ENCODE data around the gene GALK2. TPM values are rescaled to one million over a fixed set of nuclear protein-coding genes. Genes with fewer than 3 reads are reported as not detected.

GALK2 gene
- total and polyA plus RNA-seq, 2 of the 4 experiments (the other 2 are of a cell fraction) = 27.0 to 63.6 TPM

- H2BK120ac ChIP-seq (ENCODE audit: low read depth, low read length) = no peak overlapping the region
- TF ChIP-seq RFX5 (IDR thresholded peaks at IDR 0.05; ENCODE audit: low read depth, low read length) = no peak
- no peak for TF ChIP-seq CEBPB (IDR thresholded peaks at IDR 0.05; ENCODE audit: low read depth, low read length)
- TF ChIP-seq, protein P1, sequence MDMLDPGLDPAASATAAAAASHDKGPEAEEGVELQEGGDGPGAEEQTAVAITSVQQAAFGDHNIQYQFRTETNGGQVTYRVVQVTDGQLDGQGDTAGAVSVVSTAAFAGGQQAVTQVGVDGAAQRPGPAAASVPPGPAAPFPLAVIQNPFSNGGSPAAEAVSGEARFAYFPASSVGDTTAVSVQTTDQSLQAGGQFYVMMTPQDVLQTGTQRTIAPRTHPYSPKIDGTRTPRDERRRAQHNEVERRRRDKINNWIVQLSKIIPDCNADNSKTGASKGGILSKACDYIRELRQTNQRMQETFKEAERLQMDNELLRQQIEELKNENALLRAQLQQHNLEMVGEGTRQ (IDR thresholded peaks at IDR 0.05; ENCODE audit: low read depth, low read length) = no peak
- TF ChIP-seq MAZ (IDR thresholded peaks at IDR 0.05; ENCODE audit: borderline replicate concordance, low read depth, low read length) = no peak
- no peak for TF ChIP-seq RCOR1 (IDR thresholded peaks at IDR 0.05; ENCODE audit: insufficient replicate concordance, low read length)
- TF ChIP-seq, protein P2, sequence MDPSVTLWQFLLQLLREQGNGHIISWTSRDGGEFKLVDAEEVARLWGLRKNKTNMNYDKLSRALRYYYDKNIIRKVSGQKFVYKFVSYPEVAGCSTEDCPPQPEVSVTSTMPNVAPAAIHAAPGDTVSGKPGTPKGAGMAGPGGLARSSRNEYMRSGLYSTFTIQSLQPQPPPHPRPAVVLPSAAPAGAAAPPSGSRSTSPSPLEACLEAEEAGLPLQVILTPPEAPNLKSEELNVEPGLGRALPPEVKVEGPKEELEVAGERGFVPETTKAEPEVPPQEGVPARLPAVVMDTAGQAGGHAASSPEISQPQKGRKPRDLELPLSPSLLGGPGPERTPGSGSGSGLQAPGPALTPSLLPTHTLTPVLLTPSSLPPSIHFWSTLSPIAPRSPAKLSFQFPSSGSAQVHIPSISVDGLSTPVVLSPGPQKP (IDR thresholded peaks at IDR 0.05; ENCODE audit: borderline replicate concordance, low read depth, low read length) = no peak
- H2AK9ac ChIP-seq (replicated peaks; ENCODE audit: low read depth, low read length, poor library complexity) = no peak overlapping the region
- H3K4me1 ChIP-seq (ENCODE audit: control insufficient read depth, insufficient read depth, low read length) = no peaks in the 10 kb centered on the region
- H3K79me1 ChIP-seq (ENCODE audit: low read depth in 1 of 2, low read length in 2 of 2) = no peaks in the 10 kb centered on the region
- no peak overlapping the region for H3K4ac ChIP-seq (ENCODE audit: low read depth, low read length)
- no peak overlapping the region for H2BK15ac ChIP-seq (ENCODE audit: low read depth, low read length)
- H3K9me1 ChIP-seq (ENCODE audit: insufficient read depth, low read length) = no peaks in the 10 kb centered on the region
- no TSS peak for BruUV-seq (replicated peaks)
- H3K4me3 ChIP-seq (ENCODE audit: insufficient read depth, low read depth, low read length) = no peak overlapping the region
- dilution Hi-C loops (cut with HindIII; ENCODE audit: low sequenced_read_pairs, unreplicated experiment) = no loop called here
- no peak overlapping the region for H3K56ac ChIP-seq (ENCODE audit: extremely low read depth, insufficient read depth, low read length)
- POLR2A ChIA-PET (ENCODE audit: unreplicated experiment) = no interaction called here
- WGBS, 2 experiments (ENCODE audit: extremely low coverage in 2 of 2, insufficient read length in 1 of 2) = 97% methylated on average over 5 of the region's 22 CpGs; no CpG with 5 or more reads in 1 of the 2 experiments
- no peaks in the 10 kb centered on the region for H4K20me1 ChIP-seq (ENCODE audit: insufficient read depth, low read length)
- in situ Hi-C loops (cut with MboI; ENCODE audit: low sequenced_read_pairs) = no loop called here
- H3K36me3 ChIP-seq (ENCODE audit: control insufficient read depth, insufficient read depth, low read length) = no peaks in the 10 kb centered on the region
- no peaks in the 10 kb centered on the region for H3K9me3 ChIP-seq (ENCODE audit: control insufficient read depth, insufficient read depth, low read length)
- H3K27me3 ChIP-seq (ENCODE audit: control insufficient read depth, insufficient read depth, low read length) = no peaks in the 10 kb centered on the region
- no peak overlapping the region for H3K18ac ChIP-seq (ENCODE audit: low read depth, low read length)
- no peak overlapping the region for H2BK5ac ChIP-seq (ENCODE audit: low read depth, low read length, poor library complexity, severe bottlenecking)
- no peak overlapping the region for H3K14ac ChIP-seq (replicated peaks; ENCODE audit: low read depth, low read length)
- no peak overlapping the region for H4K8ac ChIP-seq (ENCODE audit: low read depth in 2 of 2, low read length in 2 of 2)
- no peak overlapping the region for H3K23ac ChIP-seq (ENCODE audit: low read depth, low read length)
- H2AK5ac ChIP-seq (ENCODE audit: low read depth, low read length) = no peak overlapping the region
- H3K9ac ChIP-seq (ENCODE audit: low read depth, low read length) = no peak overlapping the region
- no peak for DNase-seq
- intact Hi-C loops (cut with micrococcal nuclease) = no loop called here
- ATAC-seq (ENCODE audit: low read depth) = no peak
- H3K27ac ChIP-seq (ENCODE audit: insufficient read depth, low read length) = no peak overlapping the region
- no peak overlapping the region for H4K5ac ChIP-seq (ENCODE audit: low read depth, low read length)
- H2AFZ ChIP-seq (replicated peaks; ENCODE audit: low read length, poor library complexity) = no peak overlapping the region
- H3K4me2 ChIP-seq (ENCODE audit: low read depth, low read length) = no peak overlapping the region
- CTCF ChIA-PET = no interaction called here
- no peak overlapping the region for H2BK20ac ChIP-seq (ENCODE audit: low read depth, low read length)
- H4K91ac ChIP-seq (ENCODE audit: insufficient read depth, low read depth, low read length) = no peak overlapping the region
Observed at GRCh38 chr15:49366496-49366895, 196.4 kb downstream of the GALK2 start.
